Progenitor cell of endocrine pancreas (in vitro differentiated cells): ENCODE measurements around the gene TSSK3. TPM values are rescaled to one million over a fixed set of nuclear protein-coding genes. Genes with fewer than 3 reads are reported as not detected.
A peak's percentile ranks its signal among the peaks of the same experiment; 100 is the strongest.

Experiments
- DNase-seq: peaks from one replicate; pipeline ENCODE4 v3.0.0; 2021; ENCODE audit warnings: low spot score; ENCODE audit not compliant: unreplicated experiment
- H3K27ac Mint-ChIP-seq: 2 replicates; pipeline ENCODE4 v1.8.0; 2021; ENCODE audit warnings: mild to moderate bottlenecking, moderate library complexity, mixed read lengths
- H3K27me3 Mint-ChIP-seq: 2 replicates; pipeline ENCODE4 v1.8.0; 2021; ENCODE audit warnings: mixed read lengths
- H3K36me3 Mint-ChIP-seq: 2 replicates; pipeline ENCODE4 v1.8.0; 2022; ENCODE audit warnings: mixed read lengths; ENCODE audit not compliant: insufficient read depth
- H3K4me1 Mint-ChIP-seq: 2 replicates; pipeline ENCODE4 v1.8.0; 2021; ENCODE audit warnings: low read depth, mixed read lengths
- H3K4me3 Mint-ChIP-seq: 2 replicates; pipeline ENCODE4 v1.8.0; 2021; ENCODE audit warnings: low read depth, mild to moderate bottlenecking, moderate library complexity, mixed read lengths
- H3K9me3 Mint-ChIP-seq: 2 replicates; pipeline ENCODE4 v1.8.0; 2021; ENCODE audit warnings: low read depth, mixed read lengths
- CTCF ChIP-seq: fragments of 200-600 bp; sonication (generic); IDR thresholded peaks from one replicate; pipeline ENCODE4 v1.5.0; 2021; ENCODE audit warnings: antibody characterized with exemption, mild to moderate bottlenecking; ENCODE audit not compliant: unreplicated experiment
- total RNA-seq: library from RNA; stranded (reverse); gene quantifications from 2 replicates; pipeline ENCODE4 v1.2.1, GENCODE V29; 2021

The TSSK3 gene
- total RNA-seq, 1 donor from 2014 or later: 3.9 TPM

- H3K27me3 Mint-ChIP-seq: no peaks in the 10 kb centered on the region
- no peak for DNase-seq
- H3K27ac Mint-ChIP-seq: no peak overlapping the region
- TF ChIP-seq CTCF: no peak
- H3K4me1 Mint-ChIP-seq: no peaks in the 10 kb centered on the region
- H3K36me3 Mint-ChIP-seq: peaks cover 3% of the 10 kb centered on the region
- H3K9me3 Mint-ChIP-seq: peaks cover 13% of the 10 kb centered on the region
- H3K4me3 Mint-ChIP-seq: no peak overlapping the region
These were observed 48.9 kb downstream of the TSSK3 start for GRCh38 chr1:32411261-32411660.

GRCh38 chr1:32413507-32414185, 51.3 kb downstream of the TSSK3 start:
- no peak overlapping the region for H3K4me3 Mint-ChIP-seq
- H3K36me3 Mint-ChIP-seq: peaks cover 4% of the 10 kb centered on the region
- H3K4me1 Mint-ChIP-seq: no peaks in the 10 kb centered on the region
- peaks cover 17% of the 10 kb centered on the region for H3K9me3 Mint-ChIP-seq
- TF ChIP-seq CTCF: peak; percentile 50
- H3K27me3 Mint-ChIP-seq: no peaks in the 10 kb centered on the region
- no peak for DNase-seq
- no peak overlapping the region for H3K27ac Mint-ChIP-seq

Other genes starting within 250 kb of the TSSK3 start
- gene TXLNA, start 182.9 kb upstream of the TSSK3 start, total RNA-seq: 55.2 and 55.6 TPM in 2 replicates
- 15.5 and 16.5 TPM in 2 replicates for gene CCDC28B, start 161.9 kb upstream of the TSSK3 start, total RNA-seq
- 5.1 and 5.6 TPM in 2 replicates for gene IQCC, start 156.9 kb upstream of the TSSK3 start, total RNA-seq
- gene DCDC2B, start 153.4 kb upstream of the TSSK3 start, total RNA-seq: not detected in 2 replicates
- 43.2 and 49.2 TPM in 2 replicates for gene TMEM234, start 140.2 kb upstream of the TSSK3 start, total RNA-seq
- 143 and 145 TPM in 2 replicates for gene EIF3I, start 140.1 kb upstream of the TSSK3 start, total RNA-seq
- 3.8 and 4.4 TPM in 2 replicates for gene FAM167B, start 115.3 kb upstream of the TSSK3 start, total RNA-seq
- gene LCK, start 111.3 kb upstream of the TSSK3 start, total RNA-seq: 0.77 and 1.2 TPM in 2 replicates
- 197 and 207 TPM in 2 replicates for gene HDAC1, start 70.5 kb upstream of the TSSK3 start, total RNA-seq
- gene MARCKSL1, start 26.3 kb upstream of the TSSK3 start, total RNA-seq: 774 and 833 TPM in 2 replicates
- gene FAM229A, start 54 bp upstream of the TSSK3 start, total RNA-seq: 15.0 and 17.3 TPM in 2 replicates
- gene BSDC1, start 31.9 kb downstream of the TSSK3 start, total RNA-seq: 91.0 and 93.6 TPM in 2 replicates
- gene ZBTB8B, start 102.5 kb downstream of the TSSK3 start, total RNA-seq: 4.3 and 4.7 TPM in 2 replicates
- 8.9 and 10.8 TPM in 2 replicates for gene ZBTB8A, start 176.9 kb downstream of the TSSK3 start, total RNA-seq